ENCODE results near the gene ADAMTSL1.

The ADAMTSL1 gene

DNA sequence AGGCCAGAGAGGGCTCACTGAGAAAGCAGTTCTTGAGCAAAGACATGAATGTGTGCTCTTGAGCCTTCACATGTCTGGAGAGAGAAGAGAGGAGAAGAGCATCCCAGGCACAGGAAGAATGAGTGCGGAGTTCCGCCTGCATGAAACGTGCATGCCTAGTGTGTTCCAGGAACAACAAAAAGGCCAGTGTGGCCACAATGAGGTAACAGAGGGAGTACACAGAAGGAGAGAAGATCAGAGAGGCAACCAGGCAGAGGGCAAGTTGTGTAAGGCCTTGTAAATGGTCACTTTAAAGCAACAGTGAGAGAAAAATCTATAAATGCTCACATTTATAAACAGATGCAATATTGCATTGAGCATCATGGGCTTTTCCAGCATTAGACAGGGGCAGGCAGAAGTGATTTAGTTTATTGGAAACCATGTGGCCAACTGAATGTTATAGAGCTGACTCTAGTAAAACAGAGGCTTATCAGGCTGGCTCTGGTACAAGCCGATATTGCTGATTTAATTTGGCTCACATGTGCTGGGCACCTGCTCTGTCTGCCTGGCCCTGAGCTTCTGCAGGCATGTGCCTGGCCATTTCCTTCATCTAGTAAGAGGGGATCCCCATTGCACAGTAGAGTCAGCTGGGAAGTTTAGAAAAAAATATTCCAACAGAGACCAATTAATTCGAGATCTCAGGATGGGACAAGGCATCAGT is 373.8 kb downstream of the ADAMTSL1 start:
- TF ChIP-seq, protein P1, sequence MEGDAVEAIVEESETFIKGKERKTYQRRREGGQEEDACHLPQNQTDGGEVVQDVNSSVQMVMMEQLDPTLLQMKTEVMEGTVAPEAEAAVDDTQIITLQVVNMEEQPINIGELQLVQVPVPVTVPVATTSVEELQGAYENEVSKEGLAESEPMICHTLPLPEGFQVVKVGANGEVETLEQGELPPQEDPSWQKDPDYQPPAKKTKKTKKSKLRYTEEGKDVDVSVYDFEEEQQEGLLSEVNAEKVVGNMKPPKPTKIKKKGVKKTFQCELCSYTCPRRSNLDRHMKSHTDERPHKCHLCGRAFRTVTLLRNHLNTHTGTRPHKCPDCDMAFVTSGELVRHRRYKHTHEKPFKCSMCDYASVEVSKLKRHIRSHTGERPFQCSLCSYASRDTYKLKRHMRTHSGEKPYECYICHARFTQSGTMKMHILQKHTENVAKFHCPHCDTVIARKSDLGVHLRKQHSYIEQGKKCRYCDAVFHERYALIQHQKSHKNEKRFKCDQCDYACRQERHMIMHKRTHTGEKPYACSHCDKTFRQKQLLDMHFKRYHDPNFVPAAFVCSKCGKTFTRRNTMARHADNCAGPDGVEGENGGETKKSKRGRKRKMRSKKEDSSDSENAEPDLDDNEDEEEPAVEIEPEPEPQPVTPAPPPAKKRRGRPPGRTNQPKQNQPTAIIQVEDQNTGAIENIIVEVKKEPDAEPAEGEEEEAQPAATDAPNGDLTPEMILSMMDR (IDR thresholded peaks at IDR 0.05; ENCODE audit: low read depth, low read length, missing control alignments), result no peak
- no peak for DNase-seq (ENCODE audit: low read depth)

DNA sequence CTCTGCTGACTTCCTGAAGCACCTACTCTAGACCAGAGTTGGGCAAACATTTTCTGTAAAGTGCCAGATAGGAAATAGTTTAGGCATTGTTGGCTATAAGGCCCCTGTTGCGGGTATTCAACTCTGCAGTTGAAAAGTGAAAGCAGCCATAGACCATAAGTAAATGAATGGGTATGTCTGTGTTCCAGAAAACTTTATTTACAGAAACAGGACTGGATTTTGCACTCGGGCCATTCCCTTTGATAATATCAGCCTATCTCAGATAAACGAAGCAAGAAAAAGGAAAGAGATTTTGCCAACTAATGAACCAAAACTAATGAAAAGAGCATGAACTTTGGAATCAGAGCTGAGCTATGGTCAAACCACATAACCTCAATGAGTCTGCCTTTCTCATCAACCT is 374.7 kb downstream of the ADAMTSL1 start:
- TF ChIP-seq, protein P1 (IDR thresholded peaks at IDR 0.05; ENCODE audit: low read depth, low read length, missing control alignments), result no peak
- no peak overlapping the region for H3K4me3 ChIP-seq (ENCODE audit: low read depth, low read length)
- DNase-seq (ENCODE audit: low read depth), result no peak

More for the DNA sequence above, 373.8 kb downstream of the ADAMTSL1 start:
- no peak overlapping the region for H3K4me3 ChIP-seq (ENCODE audit: low read depth, low read length)

DNA sequence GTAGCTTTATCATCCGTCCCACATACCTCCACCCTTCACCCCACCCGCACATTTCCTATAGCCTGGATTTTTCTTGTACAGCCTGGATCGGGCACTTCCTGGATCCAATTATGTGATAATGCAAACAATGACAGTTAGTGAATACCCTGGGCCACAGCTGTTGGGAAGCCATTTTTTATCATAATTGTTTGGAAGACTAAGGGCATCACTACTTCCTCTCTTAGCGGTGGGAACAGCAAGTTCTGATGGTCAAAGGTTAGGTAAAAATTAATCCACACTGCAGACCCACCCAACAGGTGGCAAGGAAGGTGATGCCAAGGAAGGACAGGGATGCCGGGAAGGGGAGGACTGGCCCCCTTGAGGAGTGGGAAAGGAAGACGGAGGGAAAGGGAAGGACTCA is 375.3 kb downstream of the ADAMTSL1 start:
- H3K4me3 ChIP-seq (ENCODE audit: low read depth, low read length), result no peak overlapping the region
- DNase-seq (ENCODE audit: low read depth), result no peak
- TF ChIP-seq, protein P1 (IDR thresholded peaks at IDR 0.05; ENCODE audit: low read depth, low read length, missing control alignments), result no peak

DNA sequence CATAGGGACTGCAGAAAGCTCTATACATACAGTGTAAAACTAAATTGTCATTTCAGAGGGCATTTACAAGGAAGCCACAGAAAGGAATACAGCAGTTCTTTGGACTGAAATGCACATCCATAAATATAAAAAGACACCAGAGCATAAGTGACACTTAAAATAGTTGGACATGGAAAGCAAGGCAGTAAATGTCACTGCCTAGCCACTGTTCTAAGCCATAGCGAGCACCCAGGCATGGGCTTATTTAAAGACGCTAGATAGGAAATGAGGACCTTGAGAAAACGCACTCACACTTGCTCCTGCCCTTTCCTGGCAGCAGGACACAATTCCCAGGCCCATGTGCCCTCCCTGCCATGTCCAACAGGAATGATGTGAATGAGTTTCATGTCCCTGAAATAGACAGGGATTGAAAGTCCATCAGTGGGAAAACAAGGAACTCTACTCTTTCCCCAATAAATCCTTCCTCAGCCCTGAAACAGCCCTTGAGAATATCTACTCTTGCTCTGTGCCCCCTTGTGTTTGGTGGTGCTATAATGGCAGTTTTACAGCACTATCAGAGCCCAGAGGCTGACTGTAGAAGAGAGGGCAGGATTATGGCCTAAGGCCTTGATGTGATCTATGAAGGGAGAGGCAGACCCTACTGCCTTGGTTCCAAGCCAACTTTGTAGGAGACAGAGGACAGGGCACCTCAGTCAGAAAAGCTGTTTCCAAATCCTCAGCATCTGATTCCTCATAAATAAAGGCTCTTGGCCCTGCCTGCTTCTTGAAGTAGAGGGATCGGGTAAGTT is 376.1 kb downstream of the ADAMTSL1 start:
- DNase-seq (ENCODE audit: low read depth), result no peak
- TF ChIP-seq, protein P1 (IDR thresholded peaks at IDR 0.05; ENCODE audit: low read depth, low read length, missing control alignments), result no peak
- H3K4me3 ChIP-seq (ENCODE audit: low read depth, low read length), result no peak overlapping the region

DNA sequence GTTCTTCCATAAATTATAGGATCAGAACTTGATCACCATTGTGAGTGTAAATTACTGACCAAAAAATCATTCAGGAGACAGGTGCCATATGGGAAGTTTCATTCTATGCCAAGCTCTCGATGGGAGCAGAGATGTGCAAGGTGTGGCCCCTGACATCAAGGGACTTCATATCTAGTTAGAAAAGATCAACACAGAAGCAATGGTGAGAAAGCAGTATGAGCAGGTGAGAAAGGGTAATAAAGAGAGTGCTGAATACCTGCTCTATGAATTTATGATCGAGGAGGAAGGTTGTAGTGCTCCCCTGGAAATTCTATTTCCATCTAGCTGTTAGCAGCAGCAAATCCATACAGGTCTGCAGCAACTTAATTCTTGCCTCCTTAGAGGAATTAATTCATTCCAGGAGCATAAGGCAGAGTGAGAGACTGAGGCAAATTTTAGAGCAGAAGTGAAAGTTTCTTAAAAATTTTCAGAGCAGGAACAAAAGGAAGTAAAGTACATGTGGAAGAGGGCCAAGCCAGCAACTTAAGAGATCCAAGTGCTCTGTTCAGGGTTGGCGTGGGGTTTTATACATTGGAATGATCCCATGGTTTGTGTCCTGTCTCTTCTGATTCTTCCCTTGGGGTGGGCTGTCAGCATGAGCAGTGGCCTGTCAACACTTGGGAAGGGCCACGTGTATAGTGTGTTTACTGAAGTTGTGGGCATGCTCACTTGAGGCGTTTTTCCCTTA is 377.3 kb downstream of the ADAMTSL1 start:
- no peak overlapping the region for H3K4me3 ChIP-seq (ENCODE audit: low read depth, low read length)
- TF ChIP-seq, protein P1 (IDR thresholded peaks at IDR 0.05; ENCODE audit: low read depth, low read length, missing control alignments), result no peak
- no peak for DNase-seq (ENCODE audit: low read depth)

DNA sequence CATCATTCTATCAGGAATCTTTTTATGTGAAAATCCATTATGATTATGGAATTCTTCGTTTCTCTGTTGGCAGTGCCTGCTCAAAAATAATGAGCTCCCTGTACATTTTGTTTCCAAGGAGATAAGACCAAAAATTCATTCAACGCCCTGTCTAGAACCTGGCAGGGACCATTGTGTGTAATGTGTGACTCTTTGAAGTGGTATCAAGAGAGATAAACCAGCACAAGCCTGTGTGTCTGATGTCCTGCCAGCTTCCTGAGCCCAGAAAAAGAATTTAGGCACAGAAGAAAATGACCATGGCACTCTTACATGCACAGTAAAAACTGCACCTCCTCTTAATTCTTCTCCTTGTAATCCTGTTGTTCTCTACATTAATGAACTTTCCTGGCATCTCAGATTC is 381.7 kb downstream of the ADAMTSL1 start:
- TF ChIP-seq, protein P1 (IDR thresholded peaks at IDR 0.05; ENCODE audit: low read depth, low read length, missing control alignments), result no peak
- no peak for DNase-seq (ENCODE audit: low read depth)
- no peak overlapping the region for H3K4me3 ChIP-seq (ENCODE audit: low read depth, low read length)

Measured in GM12864 (cell line).